Stimulated activated CD4-positive, alpha-beta T cell treated with anti-CD3 and anti-CD28 coated beads, TNF-alpha, amount 100 ng/mL, for 1 hour (primary cell): ENCODE measurements around the gene DEDD.

Source experiments
- DNase-seq, 3 donors: peaks; one replicate each; pipeline ENCODE4 v3.0.0-alpha.2; 2020; ENCODE audit warnings: low read depth in 3 of 3, low spot score in 1 of 3

The DEDD gene

DNA sequence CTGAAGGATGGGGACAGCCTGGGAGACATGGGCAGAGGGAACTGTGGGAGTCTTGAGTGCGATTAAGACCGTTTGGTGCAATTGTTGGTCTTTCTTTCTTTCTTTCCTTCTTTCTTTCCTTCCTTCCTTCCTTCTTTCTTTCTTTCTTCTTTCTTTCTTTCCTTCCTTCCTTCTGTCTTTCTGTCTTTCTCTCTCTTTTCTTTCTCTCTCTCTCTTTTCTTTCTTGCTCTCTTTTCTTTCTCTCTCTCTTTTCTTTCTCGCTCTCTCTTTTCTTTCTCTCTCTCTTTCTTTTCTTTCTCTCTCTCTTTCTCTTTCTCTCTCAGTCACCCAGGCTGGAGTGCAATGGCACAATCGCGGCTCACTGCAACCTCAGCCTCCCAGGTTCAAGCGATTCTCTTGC, 37.2 kb downstream of the DEDD start:
- no peak for DNase-seq

GRCh38 chr1:161094481-161094880, 38.0 kb downstream of the DEDD start:
- no peak for DNase-seq

GRCh38 chr1:161092621-161093028, 39.8 kb downstream of the DEDD start:
- DNase-seq = no peak

GRCh38 chr1:161091796-161092507, 40.5 kb downstream of the DEDD start:
- DNase-seq = no peak

DNA sequence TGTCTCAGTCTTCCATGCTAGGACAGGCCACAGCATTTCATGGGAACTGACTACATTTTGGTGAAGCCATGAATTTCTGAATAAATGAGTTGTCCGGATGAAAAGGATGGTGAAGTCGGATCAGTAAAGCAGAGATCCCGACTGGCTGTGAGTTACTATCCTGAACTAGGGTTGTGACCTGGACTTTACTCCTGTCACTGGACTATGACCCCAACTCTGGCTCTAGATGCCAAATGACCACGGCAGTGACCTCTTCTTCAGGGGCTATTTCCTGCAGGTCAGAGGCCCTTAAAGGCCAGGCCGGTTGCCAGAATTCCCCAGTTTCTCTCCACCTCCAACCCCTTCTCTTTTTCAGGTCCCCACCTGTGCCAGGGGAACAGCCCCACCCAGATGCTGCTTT, 41.4 kb downstream of the DEDD start:
- DNase-seq = no peak

DNA sequence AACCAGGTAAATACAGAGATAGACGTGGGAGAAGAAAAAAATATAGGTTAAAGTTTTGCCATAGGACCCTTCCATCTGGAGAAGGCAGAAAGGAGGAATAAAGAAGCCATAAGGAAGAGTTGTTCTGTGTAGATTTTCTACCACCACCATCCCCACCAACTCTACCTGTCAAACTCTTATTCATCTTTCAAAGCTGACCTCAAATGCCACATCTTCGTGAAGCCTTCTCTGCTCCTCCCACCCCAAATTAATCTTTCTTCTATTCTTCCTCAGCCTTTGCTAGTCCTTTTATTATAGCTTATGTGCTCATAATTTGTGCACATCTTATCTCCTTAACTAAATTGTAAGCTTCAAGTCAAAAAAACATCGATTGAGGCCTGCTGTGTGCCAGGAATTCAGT, 41.9 kb downstream of the DEDD start:
- no peak for DNase-seq

DNA sequence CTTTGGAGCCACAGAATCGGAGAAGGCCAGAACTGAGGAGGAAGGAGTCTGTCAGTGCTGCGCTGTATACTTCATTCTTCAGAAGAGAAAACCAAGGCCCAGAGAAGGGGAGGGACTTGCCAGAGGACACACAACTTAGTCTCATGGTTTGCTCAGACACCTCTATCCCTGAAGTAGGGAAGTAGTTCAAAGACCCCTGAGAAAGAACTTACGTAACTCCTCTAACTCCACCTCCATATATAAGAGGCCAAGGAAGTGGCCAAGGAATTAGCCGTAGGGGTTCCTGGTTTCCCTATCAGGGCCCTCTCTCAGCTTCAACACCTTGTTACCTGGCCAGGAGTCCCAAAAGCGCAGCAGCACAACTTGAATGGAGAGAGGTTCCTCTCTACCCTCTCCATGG, 42.5 kb downstream of the DEDD start:
- no peak for DNase-seq

DNA sequence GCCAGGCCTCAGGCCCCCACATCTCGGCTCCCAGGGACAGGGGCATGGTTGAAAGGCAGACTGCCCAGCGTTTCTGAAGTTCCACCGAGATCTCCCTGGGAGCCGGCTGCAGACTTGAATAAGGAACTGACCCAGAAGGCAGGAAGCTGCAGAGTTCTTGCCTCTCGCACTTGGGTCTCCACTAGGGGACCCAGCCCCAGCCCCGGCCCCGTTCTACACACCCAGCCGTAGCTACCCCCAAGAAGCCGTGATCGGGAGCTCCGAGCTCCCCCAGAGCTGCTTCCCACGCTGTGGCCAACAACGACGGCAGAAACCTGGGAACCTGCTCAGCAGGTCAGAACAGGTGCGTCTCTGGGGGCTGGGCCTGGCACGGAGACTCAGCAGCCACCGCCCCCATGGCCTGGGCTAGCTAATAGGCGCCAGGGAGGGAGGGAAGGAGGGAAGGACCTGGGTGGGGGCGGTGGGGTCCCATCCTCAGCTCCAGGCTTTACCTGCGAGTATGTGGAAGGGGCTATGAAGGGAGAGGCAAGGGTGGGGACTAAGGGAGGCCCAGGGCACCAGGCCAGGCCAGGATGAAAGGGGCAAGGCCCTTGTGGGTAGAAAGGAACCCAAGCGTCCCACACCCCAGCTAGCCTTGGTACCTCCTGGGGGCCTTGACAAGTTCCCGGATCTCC, 43.1 kb downstream of the DEDD start, which contains the start of gene NECTIN4:
Gene NECTIN4, minus strand, starts transcription at position 308 of the 674 bp plus-strand sequence. Its CDS starts 262 bp downstream, at position 46.
- no peak for DNase-seq

DNA sequence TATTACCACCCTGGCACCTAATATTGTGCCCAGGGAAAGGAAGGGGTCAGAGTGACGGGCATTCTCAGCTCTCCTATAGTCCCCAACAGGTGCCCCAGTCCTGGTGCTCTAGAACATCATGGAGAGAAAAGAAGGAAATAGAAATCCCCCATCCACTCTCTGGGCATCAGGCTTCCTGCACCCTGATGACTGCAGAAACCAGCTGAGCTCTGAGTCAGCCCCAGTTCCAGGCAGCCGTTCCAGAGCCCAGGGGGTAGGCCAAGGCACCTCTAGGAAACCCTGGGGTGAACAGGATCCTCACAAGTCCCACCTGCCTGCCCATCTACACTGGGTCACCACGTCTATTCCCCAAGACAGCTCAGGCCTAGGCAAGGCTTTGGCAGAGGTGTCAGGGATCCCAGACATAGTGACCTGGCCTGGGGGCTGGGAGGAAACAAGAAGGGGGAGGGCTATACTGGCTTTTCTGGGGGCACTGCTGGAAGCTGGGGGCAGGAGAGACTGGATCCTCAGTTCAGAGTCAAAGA, 43.8 kb downstream of the DEDD start:
- DNase-seq = no peak

DNA sequence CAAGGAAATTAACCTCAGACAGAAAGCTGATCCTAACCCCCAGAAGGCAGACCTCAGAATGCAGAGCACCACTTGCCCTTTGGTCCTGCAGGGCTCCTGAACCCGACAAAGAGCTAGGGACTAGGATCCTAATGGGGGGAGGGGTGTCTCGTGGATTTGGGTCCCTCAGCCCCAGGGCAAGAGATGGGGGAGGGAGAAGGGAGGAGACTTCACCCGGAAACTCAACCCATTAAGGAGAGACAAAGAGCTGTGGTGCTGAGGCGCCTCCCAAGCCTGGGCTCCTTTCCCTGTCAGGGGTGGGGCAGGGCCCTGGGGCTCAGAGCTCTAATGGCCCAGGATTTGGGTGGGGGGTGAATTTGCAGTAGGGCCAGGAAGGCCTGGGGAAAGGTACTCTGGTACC, 46.0 kb downstream of the DEDD start:
- DNase-seq = no peak

DNA sequence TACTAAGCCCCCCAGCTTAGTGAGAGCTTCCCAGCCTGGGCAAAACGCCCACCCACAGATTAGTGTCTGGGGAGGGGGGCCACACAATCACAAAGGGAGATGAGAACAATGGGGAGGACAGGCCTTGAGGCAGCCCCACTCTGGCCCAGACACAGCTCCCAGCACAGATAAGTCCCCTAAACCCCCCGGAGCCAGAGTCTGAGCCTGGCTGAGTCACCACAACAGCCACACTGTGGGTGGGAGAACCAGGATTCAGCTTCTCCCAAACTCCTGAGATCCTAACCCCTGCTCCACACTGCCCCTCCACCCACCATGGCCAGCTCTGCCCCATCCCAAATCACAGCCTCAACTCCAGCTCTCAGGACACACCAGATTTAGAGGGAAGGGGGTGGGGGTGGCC, 47.3 kb downstream of the DEDD start:
- DNase-seq = no peak

- no peak for DNase-seq
Observed at GRCh38 chr1:161084597-161084988, 47.9 kb downstream of the DEDD start.

DNA sequence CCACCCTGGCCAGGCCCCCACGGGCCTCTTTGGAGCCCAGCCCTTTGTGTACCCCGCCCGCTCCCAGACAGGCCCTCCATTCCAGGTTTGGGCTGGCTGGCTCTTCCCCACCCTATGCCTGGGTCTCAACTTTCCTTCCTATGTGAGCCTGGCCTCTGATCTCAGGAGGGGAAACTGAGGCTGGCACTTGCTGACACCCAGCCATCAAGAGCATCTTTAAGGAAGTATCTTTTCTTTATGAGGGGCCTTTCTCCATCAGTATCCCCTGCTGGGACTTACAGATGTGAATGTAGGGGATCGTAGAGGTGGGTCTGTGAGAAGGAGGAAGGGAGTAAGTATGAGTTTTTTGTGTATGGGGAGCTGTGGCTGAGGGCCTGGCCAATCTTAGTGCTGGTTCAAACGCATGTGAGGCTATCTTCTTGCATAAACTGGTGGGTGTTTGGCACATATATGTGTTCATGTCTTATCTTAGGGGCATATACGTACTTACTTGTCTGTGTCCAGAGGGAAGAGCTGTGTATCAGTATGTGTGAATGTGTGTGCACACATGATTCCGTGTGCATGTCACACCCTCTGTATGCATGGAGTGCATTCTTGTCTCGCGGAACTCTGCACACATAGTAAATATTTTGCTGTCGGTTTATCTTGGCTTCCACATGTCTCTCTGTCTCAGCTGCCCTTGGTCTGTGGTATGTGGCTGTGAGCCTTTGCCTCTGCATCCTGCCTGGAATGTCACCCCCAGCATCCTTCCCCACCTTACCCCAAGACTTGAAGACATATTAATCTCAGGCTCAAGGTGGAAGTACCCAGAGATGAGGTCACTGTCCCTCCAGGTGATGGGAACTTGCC, 48.5 kb downstream of the DEDD start:
- DNase-seq = no peak

GRCh38 chr1:161082996-161083747, 49.3 kb downstream of the DEDD start:
- DNase-seq = no peak

DNA sequence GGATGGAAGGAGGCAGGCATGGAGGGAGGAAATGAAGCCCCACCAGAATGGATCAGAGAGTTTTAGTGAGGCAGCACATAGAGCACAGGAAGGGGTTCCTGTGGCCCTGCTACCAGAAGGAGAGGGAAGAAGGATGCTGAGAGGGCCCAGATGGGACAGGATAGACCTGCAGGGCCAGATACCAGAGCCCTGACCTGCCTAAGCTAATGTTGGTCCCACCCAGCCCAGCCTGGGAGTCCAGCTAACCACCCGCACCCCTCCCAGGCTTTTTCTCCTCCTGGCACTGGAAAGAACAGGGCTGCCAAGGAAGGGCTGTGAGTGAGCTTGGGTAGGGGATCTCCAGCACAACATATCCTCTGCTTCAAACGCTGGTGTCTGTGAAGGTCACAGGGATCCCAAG, 50.0 kb downstream of the DEDD start:
- no peak for DNase-seq

GRCh38 chr1:161081519-161081918, 50.9 kb downstream of the DEDD start:
- DNase-seq = no peak

DNA sequence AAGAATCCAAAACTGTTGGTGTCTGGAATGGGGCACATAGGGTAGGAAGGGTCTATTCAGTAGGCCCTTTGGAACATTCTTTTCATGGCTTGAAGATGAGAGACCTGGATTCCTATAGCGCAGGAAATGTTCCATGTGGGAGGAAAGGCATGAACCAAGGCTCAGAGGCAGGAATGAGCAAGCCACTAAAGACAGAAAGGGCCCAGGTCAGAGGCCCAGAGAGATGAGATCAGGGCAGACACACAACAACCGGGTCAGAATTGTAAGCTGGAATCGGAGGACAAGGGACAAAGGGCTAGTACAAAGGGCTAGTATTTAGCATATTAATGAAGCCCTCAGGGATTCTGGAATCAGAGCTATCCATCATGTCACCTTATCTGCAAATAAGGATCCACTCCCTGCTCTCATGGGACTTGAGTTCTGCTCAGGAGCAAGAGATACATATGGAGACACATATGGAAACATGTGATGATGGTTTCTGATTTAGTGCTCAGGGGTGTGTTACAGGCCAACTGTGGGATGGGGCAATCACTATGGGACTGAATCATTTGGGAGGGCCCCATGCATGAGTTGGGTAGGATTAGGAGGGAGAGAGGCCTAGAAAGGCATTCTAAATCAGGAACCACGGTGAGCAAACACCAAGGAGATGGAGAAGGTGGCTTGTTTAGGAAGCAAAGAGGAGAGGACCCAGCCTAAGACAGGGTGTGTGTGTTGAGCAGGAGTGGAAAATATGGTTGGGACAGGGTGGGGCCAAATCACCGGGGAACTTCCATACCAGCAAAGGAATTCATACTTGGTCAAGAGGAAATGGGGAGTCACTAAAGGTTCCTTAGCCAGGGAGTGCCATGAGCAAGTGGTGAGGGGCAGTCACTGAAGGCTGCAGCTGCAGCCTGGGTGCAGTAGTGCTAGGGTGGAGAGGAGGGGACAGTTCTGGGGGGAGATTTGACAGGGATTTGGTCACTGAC, 51.7 kb downstream of the DEDD start:
- no peak for DNase-seq

- no peak for DNase-seq
Observed at GRCh38 chr1:161079436-161080110, 52.9 kb downstream of the DEDD start.

- no peak for DNase-seq
Observed at GRCh38 chr1:161077426-161077825, 55.0 kb downstream of the DEDD start.
